MM.1S (cell line): Measurements from ENCODE around the gene YTHDF2.

ENCODE experiments used
- CTCF ChIP-seq: fragments of 300-600 bp; sonication (generic); IDR thresholded peaks from 2 replicates; pipeline ENCODE4 v1.5.1; 2016; ENCODE audit warnings: antibody characterized with exemption, low read length, mixed read lengths
- EZH2 ChIP-seq: fragments of 300-600 bp; sonication (generic); optimal IDR thresholded peaks from 2 replicates; pipeline ENCODE3; 2017; ENCODE audit warnings: low read depth, mild to moderate bottlenecking, antibody characterized with exemption, low read length, mixed read lengths
- EZH2phosphoT487 ChIP-seq: fragments of 300-600 bp; sonication (generic); IDR thresholded peaks from 2 replicates; pipeline ENCODE4 v1.6.1; 2018; ENCODE audit warnings: antibody characterized with exemption, low read length

- TF ChIP-seq CTCF (no peak), EZH2 (no peak), EZH2phosphoT487 (no peak)
Observed at GRCh38 chr1:28758420-28758819, 21.7 kb downstream of the YTHDF2 start.
